ENCODE data around the gene NT5E. TPM values are rescaled to one million over a fixed set of nuclear protein-coding genes. Genes with fewer than 3 reads are reported as not detected.
A peak's percentile ranks its signal among the peaks of the same experiment; 100 is the strongest.

The NT5E gene
- total RNA-seq, 1 donor from 2014 or later, result 47.1 TPM

GRCh38 chr6:85456782-85457181 is 6.9 kb downstream of the NT5E start:
- H3K36me3 Mint-ChIP-seq (ENCODE audit: low read depth, unreplicated experiment), result peaks cover 8% of the 10 kb centered on the region
- H3K27me3 Mint-ChIP-seq (ENCODE audit: unreplicated experiment), result no peaks in the 10 kb centered on the region
- H3K9me3 Mint-ChIP-seq (ENCODE audit: unreplicated experiment), result no peaks in the 10 kb centered on the region
- H3K4me1 Mint-ChIP-seq (ENCODE audit: unreplicated experiment), result peaks cover 78% of the 10 kb centered on the region
- TF ChIP-seq CTCF (IDR thresholded peaks at IDR 0.05; ENCODE audit: unreplicated experiment), result no peak
- no peak for DNase-seq (ENCODE audit: low spot score)
- H3K27ac Mint-ChIP-seq (ENCODE audit: unreplicated experiment), result no peak overlapping the region
- no peak overlapping the region for H3K4me3 Mint-ChIP-seq (ENCODE audit: unreplicated experiment)

GRCh38 chr6:85458184-85458583 is 8.3 kb downstream of the NT5E start:
- H3K27ac Mint-ChIP-seq (ENCODE audit: unreplicated experiment), result no peak overlapping the region
- H3K36me3 Mint-ChIP-seq (ENCODE audit: low read depth, unreplicated experiment), result peaks cover 8% of the 10 kb centered on the region
- H3K4me3 Mint-ChIP-seq (ENCODE audit: unreplicated experiment), result peak overlapping the region; percentile 2
- H3K4me1 Mint-ChIP-seq (ENCODE audit: unreplicated experiment), result peaks cover 75% of the 10 kb centered on the region
- no peaks in the 10 kb centered on the region for H3K9me3 Mint-ChIP-seq (ENCODE audit: unreplicated experiment)
- DNase-seq (ENCODE audit: low spot score), result no peak
- H3K27me3 Mint-ChIP-seq (ENCODE audit: unreplicated experiment), result peaks cover 3% of the 10 kb centered on the region
- no peak for TF ChIP-seq CTCF (IDR thresholded peaks at IDR 0.05; ENCODE audit: unreplicated experiment)

GRCh38 chr6:85458782-85459181 is 8.9 kb downstream of the NT5E start:
- H3K9me3 Mint-ChIP-seq (ENCODE audit: unreplicated experiment), result no peaks in the 10 kb centered on the region
- peaks cover 8% of the 10 kb centered on the region for H3K36me3 Mint-ChIP-seq (ENCODE audit: low read depth, unreplicated experiment)
- no peak for TF ChIP-seq CTCF (IDR thresholded peaks at IDR 0.05; ENCODE audit: unreplicated experiment)
- DNase-seq (ENCODE audit: low spot score), result no peak
- peaks cover 3% of the 10 kb centered on the region for H3K27me3 Mint-ChIP-seq (ENCODE audit: unreplicated experiment)
- peaks cover 69% of the 10 kb centered on the region for H3K4me1 Mint-ChIP-seq (ENCODE audit: unreplicated experiment)
- no peak overlapping the region for H3K27ac Mint-ChIP-seq (ENCODE audit: unreplicated experiment)
- no peak overlapping the region for H3K4me3 Mint-ChIP-seq (ENCODE audit: unreplicated experiment)

- peaks cover 3% of the 10 kb centered on the region for H3K27me3 Mint-ChIP-seq (ENCODE audit: unreplicated experiment)
- H3K4me1 Mint-ChIP-seq (ENCODE audit: unreplicated experiment), result peaks cover 67% of the 10 kb centered on the region
- H3K36me3 Mint-ChIP-seq (ENCODE audit: low read depth, unreplicated experiment), result peaks cover 8% of the 10 kb centered on the region
- H3K27ac Mint-ChIP-seq (ENCODE audit: unreplicated experiment), result no peak overlapping the region
- no peak for TF ChIP-seq CTCF (IDR thresholded peaks at IDR 0.05; ENCODE audit: unreplicated experiment)
- no peak overlapping the region for H3K4me3 Mint-ChIP-seq (ENCODE audit: unreplicated experiment)
- no peak for DNase-seq (ENCODE audit: low spot score)
- no peaks in the 10 kb centered on the region for H3K9me3 Mint-ChIP-seq (ENCODE audit: unreplicated experiment)
These were observed 9.5 kb downstream of the NT5E start for GRCh38 chr6:85459224-85459901.

GRCh38 chr6:85460154-85460920 is 10.5 kb downstream of the NT5E start:
- Mint-ChIP-seq H3K4me1 (ENCODE audit: unreplicated experiment) (peaks cover 74% of the 10 kb centered on the region), H3K27ac (ENCODE audit: unreplicated experiment) (peak overlapping the region; percentile 62), H3K4me3 (ENCODE audit: unreplicated experiment) (no peak overlapping the region), H3K9me3 (ENCODE audit: unreplicated experiment) (no peaks in the 10 kb centered on the region), H3K27me3 (ENCODE audit: unreplicated experiment) (peaks cover 3% of the 10 kb centered on the region), H3K36me3 (ENCODE audit: low read depth, unreplicated experiment) (peaks cover 8% of the 10 kb centered on the region)
- no peak for TF ChIP-seq CTCF (IDR thresholded peaks at IDR 0.05; ENCODE audit: unreplicated experiment)
- DNase-seq (ENCODE audit: low spot score), result peak; percentile 21
